Measurements from ENCODE around the gene RASL11A.
"Not testable (repeated sequence)": the region's sequence is repeated elsewhere in the genome, so short reads cannot be mapped to it uniquely, and the experiment has no call there.

RASL11A gene, protein sequence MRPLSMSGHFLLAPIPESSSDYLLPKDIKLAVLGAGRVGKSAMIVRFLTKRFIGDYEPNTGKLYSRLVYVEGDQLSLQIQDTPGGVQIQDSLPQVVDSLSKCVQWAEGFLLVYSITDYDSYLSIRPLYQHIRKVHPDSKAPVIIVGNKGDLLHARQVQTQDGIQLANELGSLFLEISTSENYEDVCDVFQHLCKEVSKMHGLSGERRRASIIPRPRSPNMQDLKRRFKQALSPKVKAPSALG

GRCh38 chr13:27270594-27271520 lies at the start of gene RASL11A:
RASL11A (plus strand) TSS chr13:27270830; CDS start chr13:27270945, 115 bp downstream.
- peak; percentile 67 for DNase-seq

GRCh38 chr13:27222100-27222499 lies 48.5 kb upstream of the RASL11A start:
- not testable (repeated sequence) for DNase-seq

- DNase-seq: no peak
These were observed 43.6 kb upstream of the RASL11A start for GRCh38 chr13:27226991-27227390.

DNA sequence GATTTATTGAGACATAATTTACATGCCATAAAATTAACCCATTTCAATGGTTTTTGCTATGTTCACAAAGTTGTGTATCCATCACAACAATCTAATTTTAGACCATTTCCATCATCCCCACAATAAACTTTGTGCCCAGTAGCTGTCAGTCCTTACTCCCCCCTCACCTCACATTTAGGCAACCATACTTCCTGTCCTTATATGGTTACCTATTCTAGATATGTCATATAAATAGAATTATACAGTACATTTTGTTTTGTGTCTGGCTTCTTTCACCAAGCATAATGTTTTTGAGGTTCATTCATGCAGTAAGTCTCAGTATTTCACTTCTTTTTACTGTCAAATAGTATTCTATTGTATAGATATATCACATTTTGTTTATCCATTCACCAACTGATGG lies 42.5 kb upstream of the RASL11A start:
- DNase-seq: no peak

DNA sequence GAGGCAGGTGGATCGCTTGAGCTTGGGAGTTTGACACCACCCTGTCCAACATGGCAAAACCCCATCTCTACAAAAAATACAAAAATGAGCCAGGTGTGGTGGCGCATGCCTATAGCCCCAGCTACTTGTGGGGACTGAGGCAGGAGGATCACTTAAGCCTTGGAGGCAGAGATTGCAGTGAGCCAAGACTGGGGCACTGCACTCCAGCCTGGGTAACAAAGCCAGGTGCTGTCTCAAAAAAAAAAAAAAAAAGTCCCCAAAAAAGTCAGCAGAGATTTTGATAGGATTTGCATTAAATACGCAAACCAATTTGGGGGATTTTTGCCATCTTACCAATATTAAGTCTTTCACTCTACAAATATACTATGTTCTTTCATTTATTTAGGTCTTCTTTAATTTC lies 41.0 kb upstream of the RASL11A start:
- no peak for DNase-seq

- DNase-seq: no peak
These were observed 36.7 kb upstream of the RASL11A start for GRCh38 chr13:27233964-27234363.

DNA sequence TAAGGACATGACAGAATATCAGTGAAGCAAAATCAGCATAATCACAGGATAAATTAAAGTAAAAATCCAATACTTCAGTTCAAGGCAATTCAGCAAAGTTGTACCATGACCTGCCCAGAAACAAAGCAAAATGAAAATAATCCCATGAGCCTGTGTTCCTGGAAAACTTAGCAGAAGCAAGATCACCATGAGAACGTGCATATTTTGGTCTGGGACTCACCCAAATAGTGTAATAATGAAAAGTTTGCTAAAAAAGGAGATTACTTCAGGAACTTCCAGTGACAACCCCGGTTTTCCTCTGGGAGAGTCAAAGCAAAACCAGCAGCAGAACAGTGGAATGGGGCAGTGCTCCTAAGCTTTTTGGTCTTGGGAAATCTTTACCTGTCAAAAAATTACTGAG lies 34.2 kb upstream of the RASL11A start:
- no peak for DNase-seq

- no peak for DNase-seq
These were observed 27.9 kb upstream of the RASL11A start for GRCh38 chr13:27242702-27243101.

DNA sequence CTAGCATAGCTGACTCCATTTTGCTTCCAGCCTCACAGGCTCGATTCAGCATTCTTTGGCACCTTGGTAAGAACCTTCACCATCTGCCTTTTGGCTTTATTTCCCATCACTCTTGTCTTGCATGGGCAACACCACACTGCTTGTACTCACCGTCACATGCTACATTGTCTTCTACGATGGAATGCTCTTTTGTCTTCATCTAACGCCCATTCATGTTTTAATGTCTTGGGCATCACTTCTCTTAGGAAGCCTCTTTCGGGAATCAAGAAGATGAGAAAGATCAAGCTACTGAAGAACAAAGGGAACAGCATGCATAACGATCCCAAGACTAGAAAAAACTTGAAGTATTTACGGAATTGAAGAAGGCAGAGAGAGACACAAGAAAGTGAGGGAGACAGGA lies 25.0 kb upstream of the RASL11A start:
- no peak for DNase-seq

DNA sequence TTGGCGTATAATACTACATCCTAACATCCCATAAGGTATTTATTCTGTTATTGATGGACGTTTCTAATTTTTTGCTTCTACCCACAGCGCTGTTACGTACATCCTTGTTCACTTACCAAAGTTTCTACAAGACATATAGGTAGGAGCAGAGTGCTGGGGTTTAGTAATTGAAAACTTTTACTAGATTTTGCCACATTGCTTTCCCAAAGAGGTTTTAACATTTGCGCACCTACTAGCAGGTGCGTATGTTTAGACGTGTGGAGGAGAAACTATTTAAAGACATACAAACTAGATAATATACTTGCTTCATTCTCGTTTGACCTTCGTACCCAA lies 19.8 kb upstream of the RASL11A start:
- DNase-seq: no peak

- DNase-seq: peak; percentile 91
These were observed 19.2 kb upstream of the RASL11A start, which contains the start of gene RPL21 for GRCh38 chr13:27251166-27252091. RPL21 (plus strand) TSS chr13:27251558; CDS start chr13:27253777, 2,219 bp downstream.

- no peak for DNase-seq
These were observed 18.2 kb upstream of the RASL11A start for GRCh38 chr13:27252467-27252866.

- no peak for DNase-seq
These were observed 13.4 kb upstream of the RASL11A start for GRCh38 chr13:27257233-27257568.

DNA sequence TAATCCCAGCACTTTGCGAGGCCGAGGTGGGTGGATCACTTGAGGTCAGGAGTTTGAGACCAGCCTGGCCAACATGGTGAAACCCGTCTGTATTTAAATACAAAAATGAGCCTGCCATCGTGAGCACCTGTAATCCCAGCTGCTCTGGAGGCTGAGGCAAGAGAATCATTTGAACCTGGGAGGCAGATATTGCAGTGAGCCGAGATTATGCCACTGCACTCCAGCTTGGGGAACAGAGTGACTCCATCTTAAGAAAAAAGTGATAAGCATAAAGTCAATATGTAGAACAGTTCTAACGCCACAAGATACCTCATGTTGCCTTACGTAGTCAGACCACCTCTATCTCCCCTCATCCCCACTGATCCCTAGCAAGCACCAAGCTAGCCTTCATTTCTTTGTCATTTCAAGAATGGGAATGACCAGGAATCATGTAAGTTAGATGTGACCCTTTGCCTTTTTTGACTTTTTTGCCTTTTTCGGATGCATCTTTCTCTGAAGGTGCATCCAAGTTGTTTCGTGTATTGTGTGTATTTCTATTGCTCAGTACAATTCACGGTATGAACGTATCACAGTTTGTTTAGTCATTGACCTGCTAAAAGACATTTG lies 12.9 kb upstream of the RASL11A start:
- DNase-seq: no peak

GRCh38 chr13:27258637-27259386 lies 11.8 kb upstream of the RASL11A start:
- DNase-seq: no peak

GRCh38 chr13:27259831-27260230 lies 10.8 kb upstream of the RASL11A start:
- DNase-seq: no peak

DNA sequence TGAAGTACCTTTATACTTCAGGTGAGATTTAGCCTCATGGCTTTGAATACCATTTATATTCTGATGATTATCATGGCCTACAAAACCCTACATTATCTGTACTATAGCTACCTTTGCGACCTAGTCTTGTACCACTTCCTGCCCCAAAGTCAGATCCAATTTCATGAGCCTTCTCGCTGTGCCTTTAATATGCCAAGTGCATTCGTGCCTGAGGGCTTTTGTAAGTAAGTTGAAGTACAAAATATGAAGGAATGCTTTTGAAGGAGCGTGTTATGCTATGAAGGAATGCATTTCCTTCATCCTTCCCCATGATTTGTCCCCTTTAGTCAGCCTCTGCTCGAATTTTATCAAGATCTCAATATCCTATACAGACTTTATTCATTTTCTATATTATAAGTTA lies 9.2 kb upstream of the RASL11A start:
- DNase-seq: no peak

- DNase-seq: no peak
These were observed 7.2 kb upstream of the RASL11A start for GRCh38 chr13:27263438-27263837.

- DNase-seq: no peak
These were observed 6.4 kb upstream of the RASL11A start for GRCh38 chr13:27264181-27264580.

- no peak for DNase-seq
These were observed 6.0 kb upstream of the RASL11A start for GRCh38 chr13:27264648-27265047.

- no peak for DNase-seq
These were observed 3.7 kb upstream of the RASL11A start for GRCh38 chr13:27266917-27267316.

DNA sequence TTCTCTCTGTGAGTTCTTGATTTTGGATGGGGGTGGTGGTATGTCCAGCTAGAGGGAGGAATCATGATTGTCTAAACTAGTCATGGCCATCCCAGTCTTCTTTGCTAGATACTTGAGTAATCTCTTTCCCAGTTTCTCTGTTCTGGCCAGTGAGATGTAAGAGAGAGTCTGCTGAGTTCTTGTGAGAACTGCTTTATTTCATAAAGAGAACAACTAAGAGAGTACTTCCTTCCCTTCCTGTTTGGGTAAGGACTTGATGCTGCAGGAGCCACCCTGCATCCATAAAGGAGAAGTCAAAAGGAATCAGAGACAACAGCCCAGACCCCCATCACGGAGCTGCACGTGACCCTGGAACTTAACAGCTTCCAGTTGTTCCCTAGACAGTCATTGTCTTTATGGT lies 3.0 kb upstream of the RASL11A start:
- DNase-seq: no peak

All from stimulated activated CD4-positive, alpha-beta T cell treated with anti-CD3 and anti-CD28 coated beads, Interleukin-4, amount 100 ng/mL, for 24 hours (primary cell).